Uterus (tissue), 4 donors: Measurements from ENCODE around the gene PRKN. TPM values are rescaled to one million over a fixed set of nuclear protein-coding genes. Genes with fewer than 3 reads are reported as not detected.

ENCODE experiments used
- DNase-seq, 2 donors: peaks; one replicate each; pipeline ENCODE4 v3.0.0-alpha.2; 2019 to 2020
- H3K27ac ChIP-seq, 2 donors: fragments of 200-600 bp; sonication (generic); 1 replicate in 1 of 2; 2 replicates in 1 of 2; pipeline ENCODE4 v1.5.1; 2016 to 2018
- H3K27me3 ChIP-seq, 2 donors: fragments of 200-600 bp; sonication (generic); one replicate each; pipeline ENCODE4 v1.5.1; 2018 to 2019; ENCODE audit warnings: control low read depth in 1 of 2
- H3K36me3 ChIP-seq, 2 donors: fragments of 200-600 bp; sonication (generic); one replicate each; pipeline ENCODE4 v1.5.1; 2019; ENCODE audit warnings: control low read depth in 1 of 2
- H3K4me1 ChIP-seq, 2 donors: fragments of 200-600 bp; sonication (generic); one replicate each; pipeline ENCODE4 v1.5.1; 2018 to 2019; ENCODE audit warnings: control low read depth in 1 of 2
- H3K4me3 ChIP-seq, 2 donors: fragments of 200-600 bp; sonication (generic); 1 replicate in 1 of 2; 2 replicates in 1 of 2; pipeline ENCODE4 v1.5.1; 2018 to 2019; ENCODE audit warnings: mild to moderate bottlenecking in 1 of 2
- H3K9me3 ChIP-seq, 2 donors: fragments of 200-600 bp; sonication (generic); one replicate each; pipeline ENCODE4 v1.5.1; 2019; ENCODE audit warnings: control low read depth in 1 of 2
- POLR2A ChIP-seq, 2 donors: fragments of 450-650 bp; IDR thresholded peaks; one replicate each; pipeline ENCODE4 v1.6.1; 2016; ENCODE audit warnings: antibody characterized with exemption in 2 of 2, mild to moderate bottlenecking in 1 of 2, moderate library complexity in 1 of 2
- intact Hi-C: fragments of 100-400 bp; cut with DNase I; formaldehyde crosslinking; loops from one replicate; pipeline ENCODE4 v1.15.1; 2023; ENCODE audit warnings: low total_unique reads
- total RNA-seq, 4 donors: library from RNA; depleted of rRNA in 3 of 4; stranded (reverse); fragments of >200 nt in 3 of 4; gene quantifications; one replicate each; pipeline versions ENCODE4 v1.1.0 to v1.2.4, GENCODE V29; 2014 to 2023
- TF ChIP-seq, protein P1 (sequence below), 4 experiments: fragments of 200-600 bp in 2 of 4; fragments of 450-650 bp in 2 of 4; sonication (generic) in 2 of 4; IDR thresholded peaks; one replicate each; pipeline ENCODE4 v1.5.1; 2016 to 2019; ENCODE audit warnings: antibody characterized with exemption in 4 of 4, mild to moderate bottlenecking in 2 of 4, moderate library complexity in 1 of 4
- donor health status: DM: yes; HTN: yes; CAD: no.

The PRKN gene
- total RNA-seq, 4 donors from 2014 or later: 10.2 to 21.3 (median 13.1) TPM

DNA sequence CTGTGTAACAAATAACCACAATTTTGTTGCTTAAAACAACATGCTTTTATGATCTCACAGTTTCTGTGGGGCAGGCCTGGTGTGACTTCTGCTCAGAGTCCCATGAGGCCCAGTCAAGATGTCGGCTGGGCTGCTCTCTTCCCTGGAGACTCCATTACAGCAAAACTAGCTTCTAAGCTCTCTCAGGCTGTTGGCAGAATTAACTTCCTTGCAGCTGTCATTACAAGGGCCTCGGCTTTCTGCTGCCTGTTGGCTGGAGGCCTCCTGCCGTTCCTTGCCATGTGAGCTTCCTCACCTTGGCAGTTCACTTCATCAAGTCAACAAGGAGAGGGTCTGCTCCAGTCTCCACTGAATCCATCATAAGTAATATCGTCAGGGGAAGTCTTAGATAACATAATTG, 659.2 kb downstream of the PRKN start:
- Histone ChIP-seq H3K9me3 (peaks cover 0 to 5% of the 10 kb centered on the region in 2 donors), H3K4me1 (no peaks in the 10 kb centered on the region), H3K4me3 (no peak overlapping the region), H3K27ac (no peak overlapping the region), H3K27me3 (no peaks in the 10 kb centered on the region), H3K36me3 (no peaks in the 10 kb centered on the region)
- TF ChIP-seq, protein P1, sequence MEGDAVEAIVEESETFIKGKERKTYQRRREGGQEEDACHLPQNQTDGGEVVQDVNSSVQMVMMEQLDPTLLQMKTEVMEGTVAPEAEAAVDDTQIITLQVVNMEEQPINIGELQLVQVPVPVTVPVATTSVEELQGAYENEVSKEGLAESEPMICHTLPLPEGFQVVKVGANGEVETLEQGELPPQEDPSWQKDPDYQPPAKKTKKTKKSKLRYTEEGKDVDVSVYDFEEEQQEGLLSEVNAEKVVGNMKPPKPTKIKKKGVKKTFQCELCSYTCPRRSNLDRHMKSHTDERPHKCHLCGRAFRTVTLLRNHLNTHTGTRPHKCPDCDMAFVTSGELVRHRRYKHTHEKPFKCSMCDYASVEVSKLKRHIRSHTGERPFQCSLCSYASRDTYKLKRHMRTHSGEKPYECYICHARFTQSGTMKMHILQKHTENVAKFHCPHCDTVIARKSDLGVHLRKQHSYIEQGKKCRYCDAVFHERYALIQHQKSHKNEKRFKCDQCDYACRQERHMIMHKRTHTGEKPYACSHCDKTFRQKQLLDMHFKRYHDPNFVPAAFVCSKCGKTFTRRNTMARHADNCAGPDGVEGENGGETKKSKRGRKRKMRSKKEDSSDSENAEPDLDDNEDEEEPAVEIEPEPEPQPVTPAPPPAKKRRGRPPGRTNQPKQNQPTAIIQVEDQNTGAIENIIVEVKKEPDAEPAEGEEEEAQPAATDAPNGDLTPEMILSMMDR (IDR thresholded peaks at IDR 0.05): no peak
- TF ChIP-seq POLR2A (IDR thresholded peaks at IDR 0.05): no peak
- intact Hi-C loops: no loop called here
- no peak for DNase-seq

DNA sequence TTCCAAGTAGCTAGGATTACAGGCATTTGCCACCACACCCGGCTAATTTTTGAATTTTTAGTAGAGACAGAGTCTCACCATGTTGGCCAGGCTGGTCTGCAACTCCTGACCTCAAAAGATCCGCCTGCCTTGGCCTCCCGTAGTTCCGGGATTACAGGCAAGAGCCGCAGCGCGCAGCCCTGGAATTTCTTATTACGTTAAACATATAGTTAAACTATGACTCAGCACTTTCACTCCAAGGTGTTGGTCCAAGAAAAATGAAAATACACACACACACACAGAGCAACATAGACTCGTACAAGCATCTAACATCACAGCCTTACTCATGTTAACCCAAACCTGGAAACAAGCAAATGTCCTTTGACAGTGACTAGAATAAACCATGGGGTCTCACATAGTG, 663.9 kb downstream of the PRKN start:
- intact Hi-C loops: no loop called here
- Histone ChIP-seq H3K4me1 (no peaks in the 10 kb centered on the region), H3K9me3 (peaks cover 0 to 5% of the 10 kb centered on the region in 2 donors), H3K36me3 (no peaks in the 10 kb centered on the region), H3K27ac (no peak overlapping the region), H3K4me3 (no peak overlapping the region), H3K27me3 (no peaks in the 10 kb centered on the region)
- TF ChIP-seq, protein P1 (IDR thresholded peaks at IDR 0.05): no peak
- no peak for TF ChIP-seq POLR2A (IDR thresholded peaks at IDR 0.05)
- DNase-seq: no peak

DNA sequence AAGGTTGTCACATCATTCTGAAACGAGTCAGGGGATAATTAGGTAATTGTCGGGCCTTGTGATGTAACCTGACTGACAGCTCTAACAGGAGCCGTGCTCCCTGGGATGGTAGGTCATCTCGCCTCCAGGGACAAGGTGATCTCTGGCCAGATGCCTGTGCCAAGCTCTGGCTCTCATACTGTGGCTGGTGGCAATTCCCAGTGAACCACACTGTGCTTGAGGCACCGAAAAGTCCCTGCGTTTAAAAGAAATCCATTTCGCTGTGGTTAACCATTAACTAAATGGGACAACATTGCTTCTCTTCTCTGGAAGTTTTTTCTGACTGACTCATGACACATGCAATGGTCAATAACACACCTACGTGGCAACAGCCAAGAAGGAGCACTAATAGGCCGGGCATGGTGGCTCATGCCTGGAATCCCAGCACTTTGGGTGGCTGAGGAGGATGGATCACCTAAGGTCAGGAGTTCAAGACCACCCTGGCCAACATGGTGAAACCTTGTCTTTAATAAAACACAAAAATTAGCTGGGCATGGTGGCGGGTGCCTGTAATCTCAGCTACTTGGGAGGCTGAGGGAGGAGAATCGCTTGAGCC, 669.2 kb downstream of the PRKN start:
- DNase-seq: no peak
- H3K36me3 ChIP-seq: no peaks in the 10 kb centered on the region

GRCh38 chr6:162056745-162057144, 670.8 kb downstream of the PRKN start:
- no peaks in the 10 kb centered on the region for H3K36me3 ChIP-seq
- intact Hi-C loops: no loop called here
- no peak for DNase-seq
- no peak overlapping the region for H3K27ac ChIP-seq
- H3K27me3 ChIP-seq: no peaks in the 10 kb centered on the region
- no peaks in the 10 kb centered on the region for H3K4me1 ChIP-seq
- H3K9me3 ChIP-seq: no peaks in the 10 kb centered on the region
- TF ChIP-seq, protein P1 (IDR thresholded peaks at IDR 0.05): no peak
- TF ChIP-seq POLR2A (IDR thresholded peaks at IDR 0.05): no peak
- no peak overlapping the region for H3K4me3 ChIP-seq

More for the DNA sequence above, 669.2 kb downstream of the PRKN start:
- TF ChIP-seq POLR2A (IDR thresholded peaks at IDR 0.05): no peak
- TF ChIP-seq, protein P1 (IDR thresholded peaks at IDR 0.05): no peak
- no peak overlapping the region for H3K27ac ChIP-seq
- intact Hi-C loops: no loop called here
- H3K27me3 ChIP-seq: no peaks in the 10 kb centered on the region
- H3K9me3 ChIP-seq: no peaks in the 10 kb centered on the region
- H3K4me3 ChIP-seq: no peak overlapping the region
- no peaks in the 10 kb centered on the region for H3K4me1 ChIP-seq

GRCh38 chr6:162056061-162056460, 671.5 kb downstream of the PRKN start:
- DNase-seq: no peak
- intact Hi-C loops: no loop called here
- no peaks in the 10 kb centered on the region for H3K4me1 ChIP-seq
- no peaks in the 10 kb centered on the region for H3K36me3 ChIP-seq
- H3K9me3 ChIP-seq: no peaks in the 10 kb centered on the region
- H3K27ac ChIP-seq: no peak overlapping the region
- H3K4me3 ChIP-seq: no peak overlapping the region
- no peak for TF ChIP-seq POLR2A (IDR thresholded peaks at IDR 0.05)
- TF ChIP-seq, protein P1 (IDR thresholded peaks at IDR 0.05): no peak
- no peaks in the 10 kb centered on the region for H3K27me3 ChIP-seq
